NCI-H748 (cell line): ENCODE results near the gene ABO.
"Not testable (repeated sequence)": the region's sequence is repeated elsewhere in the genome, so short reads cannot be mapped to it uniquely, and the experiment has no call there.

Source experiments
- DNase-seq: peaks from one replicate; lab custom pipeline; 2025; ENCODE audit not compliant: unreplicated experiment; lab: John Stamatoyannopoulos, UW

Gene ABO

DNA sequence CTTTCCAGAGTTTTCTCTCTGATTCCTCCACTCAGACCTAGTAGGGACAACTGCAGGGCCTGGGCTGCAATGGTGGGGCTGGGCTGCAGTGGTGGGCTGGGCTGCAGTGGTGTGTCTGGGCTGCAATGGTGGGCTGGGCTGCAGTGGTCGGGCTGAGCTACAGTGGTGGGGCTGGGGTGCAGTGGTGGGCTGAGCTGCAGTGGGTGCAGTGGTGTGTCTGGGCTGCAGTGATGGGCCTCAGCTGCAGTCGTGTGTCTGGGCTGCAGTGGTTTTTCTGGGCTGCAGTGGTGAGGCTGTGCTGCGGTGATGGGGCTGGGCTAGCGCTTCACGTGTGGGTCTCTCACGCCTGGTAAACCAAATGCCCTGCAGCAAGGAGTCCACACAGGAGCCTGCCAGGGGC lies 27.4 kb downstream of the ABO start:
- no peak for DNase-seq

DNA sequence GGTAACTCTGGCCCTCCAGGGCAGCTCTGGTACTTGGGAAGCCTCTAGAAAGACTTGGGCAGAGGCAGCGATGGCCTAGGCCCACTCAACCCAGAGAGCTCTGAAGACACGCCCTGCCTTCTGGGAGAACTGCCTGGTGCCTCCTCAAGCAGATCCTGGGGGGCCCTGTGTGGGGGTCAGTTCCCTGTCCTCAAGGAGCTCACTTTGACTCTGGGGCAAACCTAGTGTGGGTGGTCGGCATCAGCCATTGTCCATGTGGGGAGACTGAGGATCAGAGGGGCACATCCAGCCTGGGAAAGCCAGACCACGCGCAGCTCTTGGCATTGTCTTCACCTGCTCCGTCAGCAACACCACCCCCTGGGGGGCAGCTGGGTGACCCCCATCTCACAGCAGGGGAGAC lies 28.0 kb downstream of the ABO start:
- DNase-seq: no peak

DNA sequence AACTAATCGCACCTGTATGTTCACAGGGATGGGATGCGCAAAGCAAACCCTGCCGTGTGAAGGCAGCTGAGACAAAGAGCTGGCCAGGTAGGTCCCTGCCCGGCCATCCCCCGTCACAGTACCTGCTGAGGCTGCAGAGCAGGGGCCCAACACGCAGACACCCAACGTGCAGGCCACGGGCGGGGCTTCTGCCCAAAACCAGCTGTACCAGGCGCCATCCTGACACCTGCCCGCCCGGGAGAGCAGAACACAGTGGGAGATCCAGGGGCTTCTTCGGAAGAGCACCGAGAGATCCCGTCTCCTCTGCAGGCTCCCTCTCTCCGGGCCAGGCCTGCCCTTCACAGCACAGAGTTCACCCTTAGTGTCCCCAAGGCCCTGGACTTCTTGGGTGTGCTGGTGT lies 28.4 kb downstream of the ABO start:
- DNase-seq: no peak

DNA sequence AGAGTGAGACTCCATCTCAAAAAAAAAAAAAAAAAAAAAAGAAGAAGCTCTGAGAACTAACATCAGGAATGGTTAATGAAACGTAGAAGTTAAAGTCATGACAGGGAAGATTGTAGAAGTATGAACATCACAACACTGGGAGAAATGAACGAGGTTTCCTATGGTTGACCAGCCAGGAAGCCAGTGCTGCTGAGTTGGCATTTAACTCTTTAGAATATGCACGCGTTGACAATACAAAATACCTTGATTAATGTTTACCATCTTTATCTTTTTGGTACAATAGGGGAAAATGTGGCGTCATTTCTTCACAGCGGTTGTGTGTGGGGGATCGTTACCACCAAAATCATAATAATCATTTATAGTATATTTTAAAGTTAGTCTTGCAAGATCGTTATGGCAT lies 32.0 kb downstream of the ABO start:
- DNase-seq: no peak

DNA sequence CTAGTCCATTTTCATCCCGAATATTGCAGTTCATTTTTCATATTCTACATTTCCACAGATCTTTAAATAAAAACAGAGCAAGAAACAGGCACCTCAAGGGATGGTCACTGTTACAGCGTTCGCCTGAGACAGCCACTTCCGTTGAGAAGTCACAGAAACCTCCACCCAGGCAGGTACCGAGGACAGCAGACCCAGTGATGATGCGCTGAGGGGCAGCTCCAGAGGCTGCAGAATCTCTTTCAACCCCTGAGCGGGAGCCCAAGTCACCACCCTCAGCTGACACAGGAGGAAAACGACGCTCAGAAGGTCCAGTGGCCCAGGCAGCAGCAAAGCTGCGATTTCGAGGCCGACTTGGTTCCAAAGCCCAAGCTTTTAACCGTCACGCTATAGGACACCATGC lies 32.8 kb downstream of the ABO start:
- DNase-seq: no peak

DNA sequence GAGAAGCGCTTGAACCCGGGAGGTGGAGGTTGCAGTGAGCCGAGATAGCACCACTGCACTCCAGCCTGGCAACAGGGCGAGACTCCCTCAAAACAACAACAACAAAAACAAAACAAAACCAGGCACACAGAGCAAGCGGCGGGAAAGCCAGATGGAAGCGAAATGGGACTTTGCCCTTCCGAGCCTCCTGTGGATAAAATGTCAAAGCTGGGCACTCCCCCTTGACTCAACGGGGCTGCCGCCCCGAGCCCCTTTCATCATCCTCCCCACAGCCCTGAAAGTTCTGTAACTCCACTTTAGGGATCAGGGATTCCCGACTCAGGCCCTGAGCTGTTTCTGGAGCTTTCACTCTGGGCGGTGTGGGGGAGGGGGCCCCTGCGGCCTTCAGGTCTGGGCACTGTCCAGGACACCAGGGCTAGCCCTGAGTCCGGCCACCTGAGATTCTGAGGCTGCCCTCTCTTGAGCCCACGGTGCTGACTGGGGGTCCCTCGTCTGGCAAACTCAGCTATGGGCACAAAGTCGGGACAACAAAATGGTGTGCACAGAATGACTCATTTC lies 35.4 kb downstream of the ABO start:
- no peak for DNase-seq

DNA sequence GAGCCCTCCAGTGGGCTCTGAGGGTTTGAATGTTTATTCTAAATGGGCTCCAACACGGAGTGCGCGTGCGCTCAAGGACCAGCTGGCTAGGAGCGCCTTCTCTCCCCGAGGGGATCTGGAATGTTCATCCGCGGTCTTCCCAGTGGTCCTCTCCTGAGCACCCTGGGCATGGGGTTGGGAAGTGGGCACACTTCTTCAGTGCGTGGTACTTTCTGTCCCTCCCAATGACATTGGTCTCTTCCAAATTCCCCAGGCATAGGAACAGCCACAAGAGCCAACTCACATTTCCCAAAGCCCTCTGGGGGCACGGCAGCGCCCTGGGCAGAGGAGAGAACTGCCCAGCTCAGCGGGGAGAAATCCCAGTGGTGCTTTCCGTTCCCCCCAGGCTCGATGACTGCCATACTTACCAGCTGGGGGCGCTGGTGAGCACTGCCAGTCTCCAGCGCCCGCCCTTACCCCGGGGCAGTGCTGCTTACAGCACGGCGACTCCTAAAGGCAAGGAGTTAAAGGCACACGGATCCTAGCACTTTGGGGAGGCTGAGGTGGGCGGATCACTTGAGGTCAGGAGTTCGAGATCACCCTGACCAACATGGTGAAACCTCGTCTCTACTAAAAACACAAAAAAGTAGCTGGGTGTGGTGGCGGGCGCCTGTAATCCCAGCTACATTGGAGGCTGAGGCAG lies 36.0 kb downstream of the ABO start:
- no peak for DNase-seq

DNA sequence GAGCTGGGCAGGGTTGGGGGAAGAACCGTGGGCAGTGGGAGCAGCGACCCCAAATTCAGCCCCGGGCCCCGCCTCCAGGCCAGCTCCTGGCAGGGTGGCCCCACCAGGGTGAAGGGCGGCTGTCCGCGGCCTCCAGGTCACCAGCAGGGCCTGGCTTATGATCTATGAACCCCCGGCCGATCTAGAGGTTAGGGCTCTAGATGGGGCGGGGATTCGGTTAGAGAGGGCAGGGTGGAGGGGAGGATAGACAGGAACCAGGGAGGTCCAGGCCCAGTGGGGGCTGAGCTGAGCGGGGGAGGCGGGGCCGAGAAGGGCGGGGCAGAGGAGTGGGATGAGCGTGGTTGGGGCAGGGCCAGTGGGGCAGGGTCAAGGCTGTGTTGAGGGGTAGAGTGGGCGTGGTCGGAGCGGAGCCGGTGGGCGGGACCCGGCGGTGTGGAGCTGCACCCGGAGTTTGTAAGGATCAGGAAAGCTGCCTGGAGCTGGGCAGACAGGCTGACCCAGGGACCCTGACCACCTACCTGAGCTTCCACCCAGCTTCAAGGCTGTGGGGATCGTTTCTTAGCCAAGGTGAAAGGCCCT lies 36.6 kb downstream of the ABO start:
- no peak for DNase-seq

DNA sequence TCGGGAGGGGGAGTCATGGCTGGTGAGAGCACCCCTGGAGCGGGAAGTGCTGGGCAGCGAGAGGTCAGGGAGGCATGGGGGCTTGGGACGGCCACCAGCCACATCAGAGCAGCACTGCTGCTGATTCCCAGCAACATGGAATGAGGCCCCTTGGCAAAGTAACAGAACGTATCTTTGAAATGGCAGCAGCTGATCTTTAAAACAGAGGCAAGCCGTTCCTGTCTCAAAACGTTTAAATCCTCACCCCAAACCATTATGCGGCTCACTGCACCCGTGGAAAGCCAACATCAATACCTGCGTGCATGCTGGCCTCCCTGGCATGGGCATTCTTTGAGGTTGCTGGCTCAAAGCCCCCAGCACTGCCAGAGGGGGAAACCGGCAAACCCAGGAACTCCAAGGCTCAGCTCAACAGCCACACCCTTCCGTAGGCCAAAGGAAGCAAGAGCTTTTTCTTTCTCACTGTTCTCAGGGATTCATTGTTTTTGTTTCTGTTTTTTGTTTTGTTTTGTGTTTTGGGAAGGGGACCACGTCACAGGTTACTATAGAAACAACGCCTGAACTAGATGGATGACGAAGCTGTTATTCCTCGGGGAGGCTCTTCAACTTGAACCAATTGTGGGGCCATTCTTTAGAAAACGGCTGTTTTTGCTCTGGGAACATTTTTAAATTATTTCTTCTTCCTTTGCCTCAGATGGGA lies 37.8 kb downstream of the ABO start:
- no peak for DNase-seq

DNA sequence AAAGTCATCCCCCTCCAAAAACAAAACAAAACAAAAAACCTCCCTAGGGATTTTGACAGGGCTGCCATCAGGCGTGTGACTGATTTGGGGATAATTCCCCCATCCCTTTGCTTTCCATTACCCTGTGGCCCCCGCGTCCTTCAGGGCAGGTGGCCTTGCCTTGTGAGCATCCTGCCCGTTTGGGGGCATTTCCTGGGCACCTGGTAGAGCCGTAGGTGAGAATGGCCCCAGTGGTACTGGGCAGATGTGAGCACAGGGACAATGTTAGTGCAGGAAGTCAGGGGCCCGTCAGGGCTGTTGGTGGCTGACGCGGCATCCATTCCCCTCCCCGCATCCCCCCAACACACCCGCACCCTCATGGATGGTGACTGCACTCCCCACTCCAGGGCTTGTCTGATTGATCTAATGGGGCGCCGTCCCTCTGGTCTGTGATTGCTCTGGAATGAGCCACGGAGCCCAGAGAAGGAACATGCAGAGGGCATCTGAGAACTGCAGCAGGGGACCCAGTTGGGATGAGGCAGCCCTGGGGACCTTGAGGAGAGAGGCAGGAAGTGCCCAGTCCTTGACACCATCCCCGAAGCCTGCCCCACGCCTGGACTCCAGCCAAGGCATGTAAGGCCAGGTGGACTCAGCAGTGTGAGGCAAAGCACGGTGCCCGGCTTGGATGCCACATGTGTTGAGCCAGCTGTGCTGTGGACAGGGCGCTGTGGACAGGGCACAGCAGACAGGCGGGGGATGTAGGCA lies 38.5 kb downstream of the ABO start:
- DNase-seq: not testable (repeated sequence)

DNA sequence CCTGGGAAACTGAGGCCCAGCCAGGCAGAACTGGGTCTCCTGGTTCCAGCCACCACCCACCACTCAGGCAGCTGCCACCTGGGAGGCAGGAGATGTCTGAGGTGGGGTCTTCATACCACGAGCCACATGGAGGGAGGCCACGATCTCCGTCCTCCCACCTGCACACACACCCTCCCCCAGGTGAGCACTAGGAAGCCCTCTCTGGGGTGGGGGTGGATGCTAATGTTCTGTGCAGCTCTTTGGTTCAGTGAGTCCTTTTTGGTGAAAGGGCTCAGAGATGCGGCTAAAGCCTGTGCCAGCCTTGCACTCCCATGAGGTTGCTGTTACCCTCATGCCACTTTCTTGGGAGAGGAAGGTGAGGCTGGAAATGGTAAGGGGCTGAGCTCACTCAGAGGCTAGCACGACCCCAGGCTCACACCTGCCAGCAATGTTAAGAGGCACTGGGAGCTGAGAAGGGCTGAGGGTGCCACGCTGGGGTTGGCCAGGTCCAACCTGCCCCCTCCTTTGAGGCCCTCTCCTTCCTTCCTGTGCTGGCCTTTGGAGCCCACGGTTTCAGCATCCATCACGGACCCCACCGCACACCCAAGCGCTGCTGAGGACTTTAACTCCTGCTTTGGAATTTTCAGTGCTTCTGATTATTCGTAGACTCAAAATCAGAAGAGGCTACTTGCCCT lies 39.3 kb downstream of the ABO start:
- no peak for DNase-seq

DNA sequence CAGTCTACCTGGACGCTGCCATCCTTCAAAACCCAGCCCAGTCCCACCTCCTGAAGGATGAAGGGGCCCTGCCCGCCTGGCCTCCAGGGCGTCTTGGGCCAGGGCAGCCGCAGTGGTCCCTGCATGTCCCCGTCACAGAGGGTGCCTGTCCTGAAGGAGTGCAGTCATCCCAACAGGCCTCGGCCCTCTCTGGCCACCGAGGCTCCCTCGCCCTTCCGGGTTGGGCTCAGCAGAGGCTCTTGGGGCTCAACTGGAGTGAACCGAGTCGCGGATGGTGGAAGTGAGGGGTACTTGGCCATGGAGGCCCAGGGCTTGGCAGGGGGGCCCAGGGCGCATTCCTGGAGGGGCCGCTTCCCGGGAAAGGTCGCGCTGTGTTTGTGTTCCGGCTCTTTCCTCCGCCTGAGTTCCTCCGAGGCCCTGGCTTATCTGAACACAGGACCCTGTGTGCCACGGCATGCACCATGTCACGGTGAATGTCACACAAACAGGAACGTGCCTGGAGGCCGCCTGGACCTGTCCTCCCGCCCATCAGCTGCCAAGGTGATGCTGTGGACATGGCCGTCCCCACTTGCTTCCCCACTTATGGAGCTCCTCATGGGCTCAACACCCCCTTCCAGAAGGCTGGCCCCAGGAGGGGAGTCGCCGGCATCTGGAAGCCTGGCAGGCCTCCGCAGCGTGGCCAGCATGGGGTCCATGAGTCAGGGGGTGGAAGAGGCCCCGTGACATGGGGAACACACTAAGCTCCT lies 40.3 kb downstream of the ABO start:
- no peak for DNase-seq

DNA sequence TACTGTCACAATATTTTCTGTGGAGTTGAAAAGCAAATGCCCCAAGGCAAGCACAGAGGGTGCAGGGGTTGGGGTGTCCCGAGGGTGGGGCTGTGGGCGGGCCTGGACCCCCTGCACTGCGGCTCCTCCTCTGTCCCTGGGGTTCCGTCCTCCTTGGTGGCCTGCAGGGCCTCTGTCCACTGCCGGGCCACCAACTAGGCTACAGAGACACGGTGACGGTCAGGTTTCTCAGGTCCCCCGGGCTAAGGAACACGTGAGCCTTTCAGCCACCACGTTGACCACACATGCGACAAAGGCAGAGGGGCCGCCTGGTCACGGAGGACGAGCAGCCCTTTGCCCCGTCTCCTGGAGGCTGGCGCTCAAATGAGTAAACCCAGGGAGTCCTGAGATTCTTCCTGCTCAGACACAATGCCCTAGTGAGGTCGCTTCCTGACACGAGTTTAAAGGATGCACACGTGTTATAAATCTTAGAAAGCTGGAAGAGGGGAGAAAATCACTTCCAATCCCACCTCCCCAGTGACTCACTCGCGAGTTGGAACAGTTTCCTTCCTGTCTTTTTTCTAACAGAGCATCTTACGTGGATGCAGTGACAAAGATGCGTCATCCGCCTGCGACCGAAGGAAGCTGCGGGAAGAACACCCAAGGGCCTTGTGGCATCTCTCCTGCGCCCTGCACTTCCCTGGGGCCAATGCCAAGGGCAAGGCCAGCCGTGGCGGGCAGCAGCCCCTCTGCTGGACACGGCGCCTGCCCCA lies 41.1 kb downstream of the ABO start:
- no peak for DNase-seq

DNA sequence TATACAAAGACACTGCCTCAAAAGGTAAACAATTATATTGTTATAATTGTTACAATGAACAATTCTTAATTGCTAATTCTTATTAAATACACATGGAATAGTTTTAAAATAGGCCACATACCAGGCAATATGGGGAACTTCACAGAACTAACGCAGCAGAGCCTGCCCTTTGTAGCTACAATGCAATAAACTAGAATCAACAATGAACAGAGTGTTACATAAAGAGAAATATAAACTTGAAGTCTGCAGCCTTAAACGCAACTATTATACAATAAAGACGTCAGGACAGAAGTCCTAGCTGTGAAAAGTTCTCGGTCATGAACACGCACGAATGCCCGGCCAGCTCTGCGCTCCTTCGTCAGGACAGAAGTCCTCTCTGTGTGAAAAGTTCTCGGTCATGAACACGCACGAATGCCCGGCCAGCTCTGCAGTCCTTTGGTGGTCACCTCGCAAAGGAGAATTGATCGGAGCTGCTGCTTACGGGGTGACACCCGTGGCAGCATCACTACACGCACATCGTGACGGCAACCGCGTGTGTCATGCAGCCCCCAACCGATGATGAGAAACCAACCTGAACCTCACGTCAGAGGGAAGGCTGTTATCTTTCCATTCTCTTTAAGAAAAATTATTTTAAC lies 43.0 kb downstream of the ABO start:
- DNase-seq: not testable (repeated sequence)

DNA sequence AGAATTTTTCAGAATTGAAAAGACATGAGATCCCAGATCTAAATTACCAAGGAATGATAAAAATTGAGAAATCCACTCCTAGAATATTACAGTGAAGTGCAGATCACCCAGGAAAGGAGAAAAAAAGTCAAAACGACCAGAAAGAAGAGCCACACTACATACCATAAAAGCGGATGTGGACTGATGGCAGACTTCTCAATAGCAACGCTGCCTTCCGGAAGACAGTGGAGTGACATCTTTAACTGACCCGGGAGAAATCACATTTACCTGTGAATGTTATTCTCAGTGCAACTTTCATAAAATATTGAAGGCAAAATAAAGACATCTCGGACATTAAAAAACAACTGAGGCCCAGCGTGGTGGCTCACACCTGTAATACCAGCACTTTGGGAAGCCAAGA lies 44.5 kb downstream of the ABO start:
- not testable (repeated sequence) for DNase-seq

DNA sequence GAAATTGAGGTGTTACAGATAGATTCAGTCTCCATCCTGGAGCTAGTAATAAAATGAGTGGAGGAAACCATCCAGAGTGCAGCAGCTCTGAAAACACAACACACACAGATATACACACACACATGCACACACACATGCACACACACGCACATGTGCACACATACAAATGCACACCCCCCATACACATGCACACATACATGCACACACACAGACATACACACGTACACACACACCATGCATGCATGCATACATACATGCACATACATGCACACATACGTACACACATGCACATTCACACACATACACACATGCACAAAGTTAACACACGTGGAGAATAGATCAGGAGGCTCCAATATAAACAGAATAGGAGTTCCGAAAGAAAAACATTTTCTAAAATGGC lies 44.9 kb downstream of the ABO start:
- DNase-seq: no peak

DNA sequence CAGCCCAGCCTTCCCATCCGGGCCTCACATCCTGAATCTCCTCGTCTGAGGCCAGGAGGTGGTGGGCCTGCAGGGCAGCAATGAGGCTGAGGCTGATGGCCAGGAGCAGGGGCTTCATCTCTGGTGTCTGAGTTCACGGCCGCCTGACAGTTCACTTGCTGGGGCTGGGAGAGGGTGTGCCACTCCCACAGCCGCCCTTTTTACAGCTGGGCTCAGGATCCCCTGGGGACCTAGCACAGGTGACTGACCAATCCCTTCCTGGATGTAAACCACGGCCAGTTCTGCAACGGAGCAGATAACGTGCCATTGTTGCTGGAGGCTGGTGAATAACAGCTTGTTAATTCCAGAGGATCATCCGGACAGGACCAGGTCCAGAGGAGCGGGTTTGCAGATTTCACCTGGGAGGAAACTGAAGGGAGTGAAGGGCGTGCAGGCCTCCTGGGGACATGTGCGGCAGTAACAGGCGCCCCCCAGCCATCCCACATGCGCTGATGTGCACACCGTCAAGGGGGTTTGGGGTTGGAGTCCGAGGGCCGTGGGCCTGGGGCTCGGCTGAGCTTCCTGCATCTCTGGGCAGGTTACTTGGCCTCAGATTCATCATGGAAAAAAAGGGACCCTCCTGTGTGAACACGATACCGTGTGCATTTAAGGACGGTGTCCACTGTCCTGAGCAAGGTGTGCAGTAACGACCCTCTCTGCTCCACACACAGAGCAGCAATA lies 46.4 kb downstream of the ABO start:
- not testable (repeated sequence) for DNase-seq

DNA sequence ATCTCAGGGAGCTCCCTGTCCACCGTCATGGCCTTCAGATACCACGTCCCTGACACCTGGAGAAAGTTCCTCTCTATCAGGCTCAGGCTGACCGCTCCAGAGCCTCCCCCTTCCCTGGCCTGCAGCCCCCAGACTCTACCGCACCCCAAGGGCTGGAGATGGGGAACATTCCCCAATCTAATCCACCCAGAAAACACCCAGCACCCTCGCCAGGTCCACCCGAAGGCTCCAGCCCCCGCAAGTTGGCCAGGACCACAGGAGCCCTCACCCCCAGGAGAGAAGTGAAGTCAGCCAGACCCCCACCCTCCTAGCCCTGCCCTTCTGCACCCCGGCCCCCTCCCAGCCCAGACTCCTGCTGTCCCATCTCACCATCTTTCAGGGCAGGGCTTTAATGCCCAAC lies 47.0 kb downstream of the ABO start:
- not testable (repeated sequence) for DNase-seq
